WTC11 (cell line): ENCODE results near the gene ERBB4. TPM values are rescaled to one million over a fixed set of nuclear protein-coding genes. Genes with fewer than 3 reads are reported as not detected.

Source experiments
- ATAC-seq: fragments of 200-7000 bp; cut with Tn5 transposase; 2 replicates; pipeline ENCODE4 v1.10.0; 2021; ENCODE audit warnings: mild to moderate bottlenecking, moderate library complexity
- CTCF ChIA-PET: fragments of 300-600 bp; sonication (Branson Sonifier 250); formaldehyde crosslinking; loops from one replicate; lab custom pipeline; 2021; ENCODE audit warnings: antibody characterized with exemption; lab: Charles Lee
- POLR2A ChIA-PET: fragments of 350-600 bp; sonication (Branson Sonifier 250); formaldehyde crosslinking; loops from one replicate; lab custom pipeline; 2021; ENCODE audit warnings: antibody characterized with exemption; lab: Charles Lee
- DNase-seq: peaks from one replicate; pipeline ENCODE4 v3.0.0; 2021; ENCODE audit warnings: low spot score
- H3K27ac Mint-ChIP-seq: 2 replicates; pipeline ENCODE4 v1.8.0; 2021; ENCODE audit warnings: mixed read lengths
- H3K27me3 Mint-ChIP-seq: 2 replicates; pipeline ENCODE4 v1.8.0; 2021; ENCODE audit warnings: low read depth, mild to moderate bottlenecking, moderate library complexity, mixed read lengths
- H3K36me3 Mint-ChIP-seq: 2 replicates; pipeline ENCODE4 v1.8.0; 2021; ENCODE audit warnings: mixed read lengths
- H3K4me1 Mint-ChIP-seq: 2 replicates; pipeline ENCODE4 v1.8.0; 2022; ENCODE audit warnings: mixed read lengths
- H3K4me3 Mint-ChIP-seq: 2 replicates; pipeline ENCODE4 v1.8.0; 2021; ENCODE audit warnings: mild to moderate bottlenecking, moderate library complexity, mixed read lengths
- H3K9me3 Mint-ChIP-seq: 2 replicates; pipeline ENCODE4 v1.8.0; 2021; ENCODE audit warnings: mixed read lengths
- EMX1 ChIP-seq: fragments of 250-450 bp; sonication (Bioruptor Pico); IDR thresholded peaks from 2 replicates; pipeline ENCODE4 v1.8.0; 2021; ENCODE audit warnings: mild to moderate bottlenecking
- GABPB1 ChIP-seq: sonication (generic); formaldehyde crosslinking; IDR thresholded peaks from 2 replicates; pipeline ENCODE4 v1.8.1; 2023; ENCODE audit warnings: mild to moderate bottlenecking, missing genetic modification reagents
- GRHL2 ChIP-seq: fragments of 250-450 bp; sonication (Bioruptor Pico); IDR thresholded peaks from 2 replicates; pipeline ENCODE4 v1.8.0; 2022; ENCODE audit warnings: mild to moderate bottlenecking, moderate library complexity; ENCODE audit not compliant: insufficient replicate concordance, severe bottlenecking
- IRF2 ChIP-seq: sonication (generic); formaldehyde crosslinking; IDR thresholded peaks from 2 replicates; pipeline ENCODE4 v1.8.0; 2022; ENCODE audit warnings: low read depth, missing genetic modification reagents, borderline replicate concordance
- JAZF1 ChIP-seq: fragments of 250-450 bp; sonication (Bioruptor Pico); IDR thresholded peaks from 2 replicates; pipeline ENCODE4 v1.9.0; 2021; ENCODE audit warnings: moderate library complexity, mild to moderate bottlenecking, inconsistent platforms
- KAT7 ChIP-seq: sonication (generic); formaldehyde crosslinking; IDR thresholded peaks from 2 replicates; pipeline ENCODE4 v1.8.1; 2023; ENCODE audit warnings: missing genetic modification reagents, mild to moderate bottlenecking, borderline replicate concordance
- NFATC4 ChIP-seq: fragments of 250-450 bp; sonication (Bioruptor Pico); IDR thresholded peaks from 2 replicates; pipeline ENCODE4 v1.9.0; 2021; ENCODE audit warnings: mild to moderate bottlenecking
- NR2C2 ChIP-seq: sonication (generic); formaldehyde crosslinking; IDR thresholded peaks from 2 replicates; pipeline ENCODE4 v1.8.0; 2022; ENCODE audit warnings: mild to moderate bottlenecking, missing genetic modification reagents
- RELA ChIP-seq: sonication (generic); formaldehyde crosslinking; IDR thresholded peaks from 2 replicates; pipeline ENCODE4 v1.8.1; 2022; ENCODE audit warnings: missing genetic modification reagents, mild to moderate bottlenecking, borderline replicate concordance
- RORB ChIP-seq: fragments of 250-450 bp; sonication (Bioruptor Pico); IDR thresholded peaks from 2 replicates; pipeline ENCODE4 v1.9.0; 2021; ENCODE audit warnings: mild to moderate bottlenecking
- SMAD4 ChIP-seq: sonication (generic); formaldehyde crosslinking; IDR thresholded peaks from 2 replicates; pipeline ENCODE4 v1.8.0; 2022; ENCODE audit warnings: mild to moderate bottlenecking, missing genetic modification reagents
- SP1 ChIP-seq: sonication (generic); formaldehyde crosslinking; conservative IDR thresholded peaks from 2 replicates; pipeline ENCODE4 v1.8.1; 2022; ENCODE audit warnings: missing genetic modification reagents
- TP53 ChIP-seq: sonication (generic); formaldehyde crosslinking; IDR thresholded peaks from 2 replicates; pipeline ENCODE4 v1.8.1; 2023; ENCODE audit warnings: mild to moderate bottlenecking, missing genetic modification reagents
- ZBTB21 ChIP-seq: sonication (generic); formaldehyde crosslinking; IDR thresholded peaks from 2 replicates; pipeline ENCODE4 v1.8.1; 2023; ENCODE audit warnings: mild to moderate bottlenecking, missing genetic modification reagents, borderline replicate concordance
- ZNF138 ChIP-seq: sonication (generic); formaldehyde crosslinking; conservative IDR thresholded peaks from 2 replicates; pipeline ENCODE4 v1.8.1; 2022; ENCODE audit warnings: mild to moderate bottlenecking, moderate library complexity, missing genetic modification reagents
- ZNF219 ChIP-seq: sonication (generic); formaldehyde crosslinking; IDR thresholded peaks from 2 replicates; pipeline ENCODE4 v1.8.0; 2023; ENCODE audit warnings: missing genetic modification reagents, mild to moderate bottlenecking, borderline replicate concordance
- ZNF232 ChIP-seq: sonication (generic); formaldehyde crosslinking; IDR thresholded peaks from 2 replicates; pipeline ENCODE4 v1.8.0; 2022; ENCODE audit warnings: mild to moderate bottlenecking, missing genetic modification reagents
- ZNF317 ChIP-seq: sonication (generic); formaldehyde crosslinking; IDR thresholded peaks from 2 replicates; pipeline ENCODE4 v1.8.1; 2023; ENCODE audit warnings: low read depth, mild to moderate bottlenecking, moderate library complexity, missing genetic modification reagents, borderline replicate concordance
- ZNF423 ChIP-seq: fragments of 250-450 bp; sonication (Bioruptor Pico); IDR thresholded peaks from 2 replicates; pipeline ENCODE4 v2.1.2; 2022; ENCODE audit warnings: mild to moderate bottlenecking, moderate library complexity
- total RNA-seq: library from RNA; stranded (reverse); gene quantifications from 3 replicates; pipeline ENCODE4 v1.2.3, GENCODE V29; 2021
- TF ChIP-seq, protein P1 (sequence below): fragments of 250-450 bp; sonication (Bioruptor Pico); IDR thresholded peaks from 2 replicates; pipeline ENCODE4 v1.9.0; 2021; ENCODE audit warnings: mild to moderate bottlenecking, borderline replicate concordance
- TF ChIP-seq, protein P2 (sequence below): sonication (generic); formaldehyde crosslinking; IDR thresholded peaks from 2 replicates; pipeline ENCODE4 v1.8.1; 2023; ENCODE audit warnings: mild to moderate bottlenecking, missing genetic modification reagents
- TF ChIP-seq, protein P3 (sequence below): sonication (generic); formaldehyde crosslinking; IDR thresholded peaks from 2 replicates; pipeline ENCODE4 v1.8.0; 2022; ENCODE audit warnings: mild to moderate bottlenecking, missing genetic modification reagents
- TF ChIP-seq, protein P4 (sequence below): sonication (generic); formaldehyde crosslinking; IDR thresholded peaks from 2 replicates; pipeline ENCODE4 v1.8.1; 2023; ENCODE audit warnings: mild to moderate bottlenecking, missing genetic modification reagents, moderate library complexity
- TF ChIP-seq, protein P5 (sequence below): fragments of 250-450 bp; sonication (Bioruptor Pico); IDR thresholded peaks from 2 replicates; pipeline ENCODE4 v1.9.0; 2021; ENCODE audit warnings: mild to moderate bottlenecking

ERBB4 gene
- total RNA-seq, 1 experiment from 2014 or later, result 1.6 TPM

DNA sequence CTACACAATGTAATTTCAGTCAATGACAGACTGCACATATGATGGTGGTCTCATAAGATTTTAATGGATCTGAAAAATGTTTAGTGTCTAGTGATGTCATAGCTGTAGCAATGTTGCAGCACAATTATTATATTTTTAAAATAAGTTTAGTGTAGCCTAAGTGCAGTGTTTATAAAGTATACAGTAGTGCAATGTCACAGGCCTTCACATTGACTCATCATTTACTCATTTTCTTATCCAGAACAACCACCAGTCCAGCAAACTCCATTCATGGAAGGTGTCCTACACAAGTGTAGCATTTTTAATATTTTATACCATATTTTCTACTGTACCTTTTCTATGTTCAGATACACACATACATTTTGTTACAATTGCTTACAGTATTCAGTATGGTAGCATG is 663.1 kb downstream of the ERBB4 start (continued):
- TF ChIP-seq, protein P1, sequence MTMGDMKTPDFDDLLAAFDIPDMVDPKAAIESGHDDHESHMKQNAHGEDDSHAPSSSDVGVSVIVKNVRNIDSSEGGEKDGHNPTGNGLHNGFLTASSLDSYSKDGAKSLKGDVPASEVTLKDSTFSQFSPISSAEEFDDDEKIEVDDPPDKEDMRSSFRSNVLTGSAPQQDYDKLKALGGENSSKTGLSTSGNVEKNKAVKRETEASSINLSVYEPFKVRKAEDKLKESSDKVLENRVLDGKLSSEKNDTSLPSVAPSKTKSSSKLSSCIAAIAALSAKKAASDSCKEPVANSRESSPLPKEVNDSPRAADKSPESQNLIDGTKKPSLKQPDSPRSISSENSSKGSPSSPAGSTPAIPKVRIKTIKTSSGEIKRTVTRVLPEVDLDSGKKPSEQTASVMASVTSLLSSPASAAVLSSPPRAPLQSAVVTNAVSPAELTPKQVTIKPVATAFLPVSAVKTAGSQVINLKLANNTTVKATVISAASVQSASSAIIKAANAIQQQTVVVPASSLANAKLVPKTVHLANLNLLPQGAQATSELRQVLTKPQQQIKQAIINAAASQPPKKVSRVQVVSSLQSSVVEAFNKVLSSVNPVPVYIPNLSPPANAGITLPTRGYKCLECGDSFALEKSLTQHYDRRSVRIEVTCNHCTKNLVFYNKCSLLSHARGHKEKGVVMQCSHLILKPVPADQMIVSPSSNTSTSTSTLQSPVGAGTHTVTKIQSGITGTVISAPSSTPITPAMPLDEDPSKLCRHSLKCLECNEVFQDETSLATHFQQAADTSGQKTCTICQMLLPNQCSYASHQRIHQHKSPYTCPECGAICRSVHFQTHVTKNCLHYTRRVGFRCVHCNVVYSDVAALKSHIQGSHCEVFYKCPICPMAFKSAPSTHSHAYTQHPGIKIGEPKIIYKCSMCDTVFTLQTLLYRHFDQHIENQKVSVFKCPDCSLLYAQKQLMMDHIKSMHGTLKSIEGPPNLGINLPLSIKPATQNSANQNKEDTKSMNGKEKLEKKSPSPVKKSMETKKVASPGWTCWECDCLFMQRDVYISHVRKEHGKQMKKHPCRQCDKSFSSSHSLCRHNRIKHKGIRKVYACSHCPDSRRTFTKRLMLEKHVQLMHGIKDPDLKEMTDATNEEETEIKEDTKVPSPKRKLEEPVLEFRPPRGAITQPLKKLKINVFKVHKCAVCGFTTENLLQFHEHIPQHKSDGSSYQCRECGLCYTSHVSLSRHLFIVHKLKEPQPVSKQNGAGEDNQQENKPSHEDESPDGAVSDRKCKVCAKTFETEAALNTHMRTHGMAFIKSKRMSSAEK (CRISPR knock-in tag), result no peak
- no peak for TF ChIP-seq GABPB1
- no peak for TF ChIP-seq RORB (CRISPR knock-in tag)
- TF ChIP-seq TP53, result no peak
- no peak for TF ChIP-seq ZNF317 (CRISPR knock-in tag)
- TF ChIP-seq GRHL2 (CRISPR knock-in tag), result no peak
- TF ChIP-seq, protein P2, sequence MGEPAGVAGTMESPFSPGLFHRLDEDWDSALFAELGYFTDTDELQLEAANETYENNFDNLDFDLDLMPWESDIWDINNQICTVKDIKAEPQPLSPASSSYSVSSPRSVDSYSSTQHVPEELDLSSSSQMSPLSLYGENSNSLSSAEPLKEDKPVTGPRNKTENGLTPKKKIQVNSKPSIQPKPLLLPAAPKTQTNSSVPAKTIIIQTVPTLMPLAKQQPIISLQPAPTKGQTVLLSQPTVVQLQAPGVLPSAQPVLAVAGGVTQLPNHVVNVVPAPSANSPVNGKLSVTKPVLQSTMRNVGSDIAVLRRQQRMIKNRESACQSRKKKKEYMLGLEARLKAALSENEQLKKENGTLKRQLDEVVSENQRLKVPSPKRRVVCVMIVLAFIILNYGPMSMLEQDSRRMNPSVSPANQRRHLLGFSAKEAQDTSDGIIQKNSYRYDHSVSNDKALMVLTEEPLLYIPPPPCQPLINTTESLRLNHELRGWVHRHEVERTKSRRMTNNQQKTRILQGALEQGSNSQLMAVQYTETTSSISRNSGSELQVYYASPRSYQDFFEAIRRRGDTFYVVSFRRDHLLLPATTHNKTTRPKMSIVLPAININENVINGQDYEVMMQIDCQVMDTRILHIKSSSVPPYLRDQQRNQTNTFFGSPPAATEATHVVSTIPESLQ, result no peak
- TF ChIP-seq, protein P3, sequence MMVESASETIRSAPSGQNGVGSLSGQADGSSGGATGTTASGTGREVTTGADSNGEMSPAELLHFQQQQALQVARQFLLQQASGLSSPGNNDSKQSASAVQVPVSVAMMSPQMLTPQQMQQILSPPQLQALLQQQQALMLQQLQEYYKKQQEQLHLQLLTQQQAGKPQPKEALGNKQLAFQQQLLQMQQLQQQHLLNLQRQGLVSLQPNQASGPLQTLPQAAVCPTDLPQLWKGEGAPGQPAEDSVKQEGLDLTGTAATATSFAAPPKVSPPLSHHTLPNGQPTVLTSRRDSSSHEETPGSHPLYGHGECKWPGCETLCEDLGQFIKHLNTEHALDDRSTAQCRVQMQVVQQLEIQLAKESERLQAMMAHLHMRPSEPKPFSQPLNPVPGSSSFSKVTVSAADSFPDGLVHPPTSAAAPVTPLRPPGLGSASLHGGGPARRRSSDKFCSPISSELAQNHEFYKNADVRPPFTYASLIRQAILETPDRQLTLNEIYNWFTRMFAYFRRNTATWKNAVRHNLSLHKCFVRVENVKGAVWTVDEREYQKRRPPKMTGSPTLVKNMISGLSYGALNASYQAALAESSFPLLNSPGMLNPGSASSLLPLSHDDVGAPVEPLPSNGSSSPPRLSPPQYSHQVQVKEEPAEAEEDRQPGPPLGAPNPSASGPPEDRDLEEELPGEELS (CRISPR knock-in tag), result no peak
- TF ChIP-seq, protein P4, sequence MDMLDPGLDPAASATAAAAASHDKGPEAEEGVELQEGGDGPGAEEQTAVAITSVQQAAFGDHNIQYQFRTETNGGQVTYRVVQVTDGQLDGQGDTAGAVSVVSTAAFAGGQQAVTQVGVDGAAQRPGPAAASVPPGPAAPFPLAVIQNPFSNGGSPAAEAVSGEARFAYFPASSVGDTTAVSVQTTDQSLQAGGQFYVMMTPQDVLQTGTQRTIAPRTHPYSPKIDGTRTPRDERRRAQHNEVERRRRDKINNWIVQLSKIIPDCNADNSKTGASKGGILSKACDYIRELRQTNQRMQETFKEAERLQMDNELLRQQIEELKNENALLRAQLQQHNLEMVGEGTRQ (CRISPR knock-in tag), result no peak
- TF ChIP-seq SMAD4 (CRISPR knock-in tag), result no peak
- no peak for TF ChIP-seq JAZF1 (CRISPR knock-in tag)
- TF ChIP-seq, all 79 proteins: peak for 0

DNA sequence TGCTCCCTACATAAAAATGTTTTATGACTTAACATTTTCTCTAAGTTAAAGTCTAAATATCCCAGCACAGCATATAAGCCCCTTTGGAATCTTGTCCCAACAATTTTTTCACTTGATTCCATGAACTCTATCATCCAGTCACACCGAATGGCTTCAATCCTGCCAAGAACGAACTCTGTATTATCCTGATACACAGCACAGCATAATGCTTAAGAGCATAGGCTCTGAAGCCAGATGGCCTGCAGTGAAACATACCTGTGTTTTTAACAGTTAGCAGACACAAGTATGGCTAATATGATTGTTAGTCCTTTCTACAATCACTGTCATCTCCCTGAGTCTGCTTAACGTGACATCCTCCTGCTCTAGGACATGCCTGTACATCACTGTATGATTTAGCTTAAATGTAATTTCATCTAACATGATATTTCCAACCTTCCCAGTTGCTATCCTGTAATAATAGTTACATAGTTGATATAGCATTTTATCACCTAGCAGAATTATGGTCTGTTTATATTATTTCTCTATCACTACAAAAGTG is 669.5 kb downstream of the ERBB4 start:
- H3K36me3 Mint-ChIP-seq, result no peaks in the 10 kb centered on the region
- ATAC-seq (no peak), DNase-seq (no peak)
- H3K4me3 Mint-ChIP-seq, result no peak overlapping the region
- no peaks in the 10 kb centered on the region for H3K27me3 Mint-ChIP-seq
- ChIA-PET POLR2A (no interaction called here), CTCF (no interaction called here)
- H3K27ac Mint-ChIP-seq, result no peak overlapping the region
- no peaks in the 10 kb centered on the region for H3K4me1 Mint-ChIP-seq
- H3K9me3 Mint-ChIP-seq, result peaks cover 3% of the 10 kb centered on the region
- TF ChIP-seq, protein P1 (CRISPR knock-in tag), result no peak
- TF ChIP-seq IRF2 (no peak), KAT7 (CRISPR knock-in tag) (no peak), EMX1 (CRISPR knock-in tag) (no peak), NR2C2 (CRISPR knock-in tag) (no peak), SMAD4 (CRISPR knock-in tag) (no peak), ZNF423 (CRISPR knock-in tag) (no peak), ZNF138 (CRISPR knock-in tag) (no peak), ZNF219 (CRISPR knock-in tag) (no peak), RELA (CRISPR knock-in tag) (no peak), NFATC4 (CRISPR knock-in tag) (no peak), ZNF232 (CRISPR knock-in tag) (no peak), SP1 (CRISPR knock-in tag) (no peak), ZBTB21 (CRISPR knock-in tag) (no peak)
- TF ChIP-seq, protein P5, sequence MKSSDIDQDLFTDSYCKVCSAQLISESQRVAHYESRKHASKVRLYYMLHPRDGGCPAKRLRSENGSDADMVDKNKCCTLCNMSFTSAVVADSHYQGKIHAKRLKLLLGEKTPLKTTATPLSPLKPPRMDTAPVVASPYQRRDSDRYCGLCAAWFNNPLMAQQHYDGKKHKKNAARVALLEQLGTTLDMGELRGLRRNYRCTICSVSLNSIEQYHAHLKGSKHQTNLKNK (CRISPR knock-in tag), result no peak
